ENCODE results near the gene DACH1.

Gene DACH1

GRCh38 chr13:71624653-71625600, 242.1 kb downstream of the DACH1 start:
- DNase-seq (ENCODE audit: low spot score), result no peak

GRCh38 chr13:71621174-71622124, 245.6 kb downstream of the DACH1 start:
- DNase-seq (ENCODE audit: low spot score), result no peak

GRCh38 chr13:71619096-71619495, 247.9 kb downstream of the DACH1 start:
- no peak for DNase-seq (ENCODE audit: low spot score)

- no peak for DNase-seq (ENCODE audit: low spot score)
Observed at GRCh38 chr13:71618159-71618558, 248.8 kb downstream of the DACH1 start.

GRCh38 chr13:71617265-71617664, 249.7 kb downstream of the DACH1 start:
- no peak for DNase-seq (ENCODE audit: low spot score)

GRCh38 chr13:71613066-71613745, 253.8 kb downstream of the DACH1 start:
- no peak for DNase-seq (ENCODE audit: low spot score)

- DNase-seq (ENCODE audit: low spot score), result no peak
Observed at GRCh38 chr13:71611292-71611691, 255.7 kb downstream of the DACH1 start.

- DNase-seq (ENCODE audit: low spot score), result no peak
Observed at GRCh38 chr13:71610876-71611275, 256.1 kb downstream of the DACH1 start.

- no peak for DNase-seq (ENCODE audit: low spot score)
Observed at GRCh38 chr13:71609271-71609670, 257.7 kb downstream of the DACH1 start.

- DNase-seq (ENCODE audit: low spot score), result no peak
Observed at GRCh38 chr13:71607575-71607974, 259.4 kb downstream of the DACH1 start.

- DNase-seq (ENCODE audit: low spot score), result no peak
Observed at GRCh38 chr13:71606818-71607217, 260.2 kb downstream of the DACH1 start.

GRCh38 chr13:71605744-71606143, 261.3 kb downstream of the DACH1 start:
- DNase-seq (ENCODE audit: low spot score), result peak; percentile 28

GRCh38 chr13:71603255-71603654, 263.7 kb downstream of the DACH1 start:
- DNase-seq (ENCODE audit: low spot score), result no peak

- no peak for DNase-seq (ENCODE audit: low spot score)
Observed at GRCh38 chr13:71602344-71602743, 264.7 kb downstream of the DACH1 start.

GRCh38 chr13:71597150-71597549, 269.9 kb downstream of the DACH1 start:
- no peak for DNase-seq (ENCODE audit: low spot score)

GRCh38 chr13:71596116-71596515, 270.9 kb downstream of the DACH1 start:
- peak; percentile 43 for DNase-seq (ENCODE audit: low spot score)

GRCh38 chr13:71593566-71593965, 273.4 kb downstream of the DACH1 start:
- no peak for DNase-seq (ENCODE audit: low spot score)

- DNase-seq (ENCODE audit: low spot score), result no peak
Observed at GRCh38 chr13:71591374-71591773, 275.6 kb downstream of the DACH1 start.

- no peak for DNase-seq (ENCODE audit: low spot score)
Observed at GRCh38 chr13:71590654-71591148, 276.3 kb downstream of the DACH1 start.

- no peak for DNase-seq (ENCODE audit: low spot score)
Observed at GRCh38 chr13:71589032-71589431, 278.0 kb downstream of the DACH1 start.

GRCh38 chr13:71587817-71588216, 279.2 kb downstream of the DACH1 start:
- no peak for DNase-seq (ENCODE audit: low spot score)

GRCh38 chr13:71587193-71587592, 279.8 kb downstream of the DACH1 start:
- no peak for DNase-seq (ENCODE audit: low spot score)
